HEK293 (cell line): ENCODE results near the gene ESPNL.
A peak's percentile ranks its signal among the peaks of the same experiment; 100 is the strongest.

Experiments
- PRDM2 ChIP-seq: fragments of 450-650 bp; formaldehyde crosslinking; IDR thresholded peaks from 2 replicates; pipeline ENCODE4 v1.5.1; 2016; ENCODE audit warnings: missing biosample characterization, missing genetic modification characterization, borderline replicate concordance
- YY1 ChIP-seq: fragments of 450-650 bp; formaldehyde crosslinking; IDR thresholded peaks from 2 replicates; pipeline ENCODE4 v1.5.1; 2018; ENCODE audit warnings: missing biosample characterization, missing genetic modification characterization
- ZBTB20 ChIP-seq: fragments of 450-650 bp; formaldehyde crosslinking; IDR thresholded peaks from 2 replicates; pipeline ENCODE4 v1.5.1; 2016; ENCODE audit warnings: missing biosample characterization, missing genetic modification characterization
- ZNF335 ChIP-seq: fragments of 450-650 bp; formaldehyde crosslinking; conservative IDR thresholded peaks from 2 replicates; pipeline ENCODE4 v1.5.1; 2016; ENCODE audit warnings: missing biosample characterization, missing genetic modification characterization
- ZNF426 ChIP-seq: fragments of 450-650 bp; formaldehyde crosslinking; IDR thresholded peaks from 2 replicates; pipeline ENCODE4 v1.5.1; 2017; ENCODE audit warnings: missing biosample characterization, missing genetic modification characterization, mild to moderate bottlenecking, inconsistent platforms, moderate library complexity
- ZNF501 ChIP-seq: fragments of 450-650 bp; formaldehyde crosslinking; IDR thresholded peaks from 2 replicates; pipeline ENCODE4 v1.5.1; 2016; ENCODE audit warnings: missing biosample characterization, missing genetic modification characterization
- ZNF571 ChIP-seq: fragments of 450-650 bp; formaldehyde crosslinking; IDR thresholded peaks from 2 replicates; pipeline ENCODE4 v1.5.0; 2017; ENCODE audit warnings: missing biosample characterization, missing genetic modification characterization
- ZNF692 ChIP-seq: fragments of 450-650 bp; formaldehyde crosslinking; IDR thresholded peaks from 2 replicates; pipeline ENCODE4 v1.5.1; 2016; ENCODE audit warnings: missing biosample characterization, missing genetic modification characterization
- ZNF707 ChIP-seq: fragments of 450-650 bp; formaldehyde crosslinking; IDR thresholded peaks from 2 replicates; pipeline ENCODE4 v1.5.1; 2016; ENCODE audit warnings: missing biosample characterization, missing genetic modification characterization
- ZNF777 ChIP-seq: fragments of 450-650 bp; formaldehyde crosslinking; IDR thresholded peaks from 2 replicates; pipeline ENCODE4 v1.5.1; 2017; ENCODE audit warnings: missing biosample characterization, missing genetic modification characterization, borderline replicate concordance

- TF ChIP-seq ZNF571 (tag by site-specific recombination) (no peak), ZBTB20 (tag by site-specific recombination) (no peak), YY1 (tag by site-specific recombination) (no peak), ZNF501 (tag by site-specific recombination) (no peak), ZNF426 (tag by site-specific recombination) (no peak), ZNF707 (tag by site-specific recombination) (no peak), ZNF692 (tag by site-specific recombination) (no peak), ZNF777 (no peak), ZNF335 (tag by site-specific recombination) (0 out of 2 replicates have a peak, but pooled peaks have one; percentile 7), PRDM2 (tag by site-specific recombination) (no peak)
Measured at GRCh38 chr2:238127165-238128060, 27.3 kb downstream of the ESPNL start.
